ENCODE results near the gene UBE2V1.

The UBE2V1 gene

GRCh38 chr20:50037123-50037522 lies 75.8 kb downstream of the UBE2V1 start:
- TF ChIP-seq ZNF274 (IDR thresholded peaks at IDR 0.05; ENCODE audit: low read depth, low read length) = no peak
- no peak overlapping the region for H3K4me3 ChIP-seq (ENCODE audit: low read length)

GRCh38 chr20:50036703-50037102 lies 76.2 kb downstream of the UBE2V1 start:
- no peak for TF ChIP-seq ZNF274 (IDR thresholded peaks at IDR 0.05; ENCODE audit: low read depth, low read length)

GRCh38 chr20:50034567-50035180 lies 78.3 kb downstream of the UBE2V1 start:
- H3K4me3 ChIP-seq (ENCODE audit: low read length) = no peak overlapping the region
- no peak for TF ChIP-seq ZNF274 (IDR thresholded peaks at IDR 0.05; ENCODE audit: low read depth, low read length)

More at GRCh38 chr20:50036703-50037102, 76.2 kb downstream of the UBE2V1 start:
- H3K4me3 ChIP-seq (ENCODE audit: low read length) = no peak overlapping the region

GRCh38 chr20:50032955-50033666 lies 79.8 kb downstream of the UBE2V1 start:
- no peak for TF ChIP-seq ZNF274 (IDR thresholded peaks at IDR 0.05; ENCODE audit: low read depth, low read length)
- H3K4me3 ChIP-seq (ENCODE audit: low read length) = no peak overlapping the region
